Keratinocyte (primary cell): Measurements from ENCODE around the gene NPAS3.

Experiments
- CTCF ChIP-seq, 3 experiments: IDR thresholded peaks in 1 of 3; conservative IDR thresholded peaks in 1 of 3; optimal IDR thresholded peaks in 1 of 3; 2 replicates in 2 of 3; 3 replicates in 1 of 3; pipeline versions ENCODE3 to v1.5.1; 2011; ENCODE audit warnings: low read length in 3 of 3, mild to moderate bottlenecking in 3 of 3, moderate library complexity in 2 of 3, control low read depth in 1 of 3, inconsistent platforms in 1 of 3; ENCODE audit not compliant: insufficient read depth in 2 of 3; ENCODE audit errors: extremely low read depth in 1 of 3
- EZH2 ChIP-seq: IDR thresholded peaks from one replicate; pipeline ENCODE4 v1.6.1; 2012; ENCODE audit warnings: inconsistent platforms, mild to moderate bottlenecking, low read length, moderate library complexity

GRCh38 chr14:33184587-33184986 lies 245.9 kb downstream of the NPAS3 start:
- TF ChIP-seq CTCF (optimal IDR thresholded peaks at IDR 0.05 in 1 of 3, IDR thresholded peaks at IDR 0.05 in 1 of 3, conservative IDR thresholded peaks at IDR 0.05 in 1 of 3; ENCODE audit: extremely low read depth in 1 of 3, insufficient read depth in 2 of 3, low read length in 3 of 3) = peak in 1 of 3 experiments; percentile 47
- no peak for TF ChIP-seq EZH2
